GM18870 (cell line): ENCODE results near the gene GNAQ.

ENCODE experiments used
- ATAC-seq: cut with Tn5 transposase; IDR thresholded peaks from one replicate; pipeline ENCODE4 v1.9.1; 2021; ENCODE audit warnings: moderate library complexity; ENCODE audit not compliant: unreplicated experiment

Gene GNAQ

DNA sequence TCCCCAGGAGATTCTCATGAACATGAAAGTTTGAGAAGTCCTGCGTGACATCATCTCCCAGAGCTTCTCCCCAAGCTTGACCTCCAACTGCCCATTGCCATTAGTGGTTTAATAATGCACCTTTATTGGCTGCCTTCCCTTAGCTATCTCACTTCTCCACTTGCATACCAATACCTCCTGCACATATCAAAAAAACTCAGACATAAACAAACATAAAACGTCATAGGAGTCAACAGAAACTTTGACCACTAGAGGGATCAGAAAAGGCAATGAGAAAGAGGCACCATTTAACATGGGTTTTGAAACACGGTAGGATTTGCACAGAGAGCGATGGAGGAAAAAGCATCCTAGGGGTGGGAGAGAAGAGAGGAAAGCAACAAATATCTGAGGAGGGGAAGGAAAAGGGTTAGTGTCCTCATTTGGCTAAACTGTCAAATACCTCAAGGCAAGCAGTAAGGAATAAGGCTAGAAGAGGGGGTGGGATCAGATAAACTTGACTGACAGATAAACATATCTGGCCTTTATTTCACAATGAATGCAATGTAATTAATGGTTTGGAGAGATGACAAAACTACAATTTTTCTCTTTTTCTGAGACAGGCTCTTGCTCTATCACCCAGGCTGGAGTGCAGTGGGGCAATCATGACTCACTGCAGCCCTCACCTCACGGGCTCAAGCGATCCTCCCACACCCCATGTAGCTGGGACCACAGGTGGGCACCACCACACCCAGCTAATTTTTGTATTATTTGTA, 27.0 kb downstream of the GNAQ start:
- ATAC-seq, result no peak

DNA sequence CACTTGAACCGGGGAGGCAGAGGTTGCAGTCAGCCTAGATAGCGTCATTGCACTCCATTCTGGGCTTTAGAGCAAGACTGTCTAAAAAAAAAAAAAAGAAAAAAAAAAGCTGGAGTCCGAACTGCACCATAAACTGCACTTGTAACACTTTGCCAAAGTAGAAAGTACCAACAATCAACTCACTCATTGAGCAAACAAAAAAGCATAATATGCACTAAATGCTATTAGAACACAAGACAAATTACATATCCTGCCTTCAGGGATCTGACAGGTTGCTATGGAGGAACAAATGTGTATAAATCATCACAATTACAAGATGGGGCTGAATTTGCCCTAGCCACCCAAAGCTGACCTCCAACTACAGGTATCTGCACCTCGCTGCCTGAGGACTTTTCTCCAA, 27.9 kb downstream of the GNAQ start:
- no peak for ATAC-seq

DNA sequence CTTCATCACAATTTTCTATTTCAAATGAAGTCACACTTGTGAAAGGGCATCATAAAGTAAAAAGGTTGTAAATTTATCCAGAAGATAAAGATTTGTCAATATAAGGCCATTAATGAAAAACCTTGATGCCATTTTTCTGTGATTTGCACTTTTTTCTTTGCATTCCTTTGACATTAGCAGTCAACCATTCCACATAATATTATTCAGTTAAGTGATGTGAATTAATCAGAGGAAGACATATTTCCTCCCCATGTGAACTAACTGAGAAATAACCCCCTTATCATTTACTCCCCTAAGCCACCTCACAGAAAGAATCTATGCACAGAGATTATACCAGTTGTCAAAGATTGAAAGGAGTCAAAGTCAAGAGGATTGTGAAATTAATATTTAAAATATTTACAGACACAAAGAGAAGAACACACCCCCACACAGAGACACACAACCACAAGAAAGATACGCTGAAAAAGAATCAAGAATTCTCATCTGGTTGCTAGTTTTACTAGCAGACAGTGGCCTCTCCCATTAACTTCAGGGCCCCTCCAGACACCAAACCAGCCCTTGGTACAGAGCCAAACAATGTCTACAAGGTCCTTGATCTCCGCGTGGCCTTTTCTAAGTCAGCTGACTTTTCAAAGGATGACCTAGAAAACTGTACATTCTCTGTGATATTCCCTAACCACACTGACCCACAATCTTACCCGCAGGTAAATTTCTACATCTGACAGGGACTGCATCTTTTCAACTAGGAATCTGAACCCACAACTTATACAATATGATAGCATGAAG, 29.5 kb downstream of the GNAQ start:
- no peak for ATAC-seq

DNA sequence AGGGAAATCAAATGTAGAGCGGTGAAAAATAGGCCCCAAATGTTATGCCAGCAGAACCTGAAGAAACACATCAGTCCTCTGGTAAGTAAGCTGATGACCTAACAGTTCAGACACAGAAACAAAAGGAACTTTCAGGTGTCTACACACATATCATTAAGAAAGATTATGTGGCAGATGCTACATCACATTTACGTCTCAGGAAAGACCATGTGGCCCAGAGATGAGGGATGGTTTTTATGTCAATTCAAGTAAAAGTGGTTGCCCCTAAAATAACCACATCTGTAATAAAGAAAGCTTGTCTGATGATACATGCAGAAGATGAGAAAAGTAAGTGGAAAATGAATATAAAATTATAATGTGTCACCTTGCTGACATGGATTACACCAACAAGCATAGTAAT, 31.4 kb downstream of the GNAQ start:
- ATAC-seq, result no peak

DNA sequence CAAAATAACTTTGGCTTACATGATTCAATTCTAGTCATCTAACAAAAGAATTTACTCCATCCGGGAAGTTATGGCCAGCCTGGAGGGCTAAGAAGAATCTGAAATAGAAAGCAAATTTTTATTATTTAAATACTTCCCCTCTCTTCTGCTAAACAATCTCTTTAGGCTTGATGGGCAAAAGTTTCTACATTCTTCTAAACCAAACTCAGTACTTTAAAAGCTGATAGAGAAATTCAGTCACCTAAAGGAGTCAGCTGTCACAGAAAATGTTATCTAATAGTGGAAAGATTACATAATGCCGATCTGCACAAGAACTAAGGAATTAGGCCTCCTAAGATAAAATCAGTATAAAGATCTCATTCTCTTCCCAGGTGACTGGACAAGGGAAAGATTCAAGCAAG, 32.4 kb downstream of the GNAQ start:
- ATAC-seq, result no peak

DNA sequence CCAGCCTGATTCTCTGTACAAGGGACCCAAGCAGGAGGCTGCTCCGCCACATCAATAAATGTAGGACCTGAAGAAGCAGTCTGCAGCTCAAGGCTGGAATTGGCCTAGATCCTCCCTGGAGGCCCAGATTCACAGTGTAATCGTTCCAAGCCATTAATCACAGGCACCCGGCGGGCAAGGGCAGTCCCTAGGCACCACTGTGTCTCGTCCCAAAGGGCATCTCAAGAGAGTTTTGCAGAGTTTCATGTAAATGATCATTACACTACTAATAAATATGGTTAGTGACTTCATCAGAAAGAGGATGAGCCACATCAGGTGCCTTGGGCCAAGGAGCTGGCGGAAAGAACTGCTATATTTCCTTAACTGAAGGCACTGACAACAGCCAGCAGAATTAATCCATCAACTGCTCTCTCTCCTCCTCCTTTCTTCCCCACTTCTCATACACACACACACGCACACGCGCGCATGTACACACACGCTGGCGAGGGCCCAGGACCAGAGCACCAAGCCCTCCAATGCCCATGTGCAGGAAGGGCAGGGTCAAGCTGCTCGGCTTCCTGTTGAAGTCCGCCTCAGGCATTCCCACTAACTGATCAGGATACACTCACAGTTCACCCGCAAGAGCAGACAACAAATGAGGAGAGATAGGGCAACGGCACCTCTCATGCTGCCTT, 33.9 kb downstream of the GNAQ start:
- ATAC-seq, result no peak

DNA sequence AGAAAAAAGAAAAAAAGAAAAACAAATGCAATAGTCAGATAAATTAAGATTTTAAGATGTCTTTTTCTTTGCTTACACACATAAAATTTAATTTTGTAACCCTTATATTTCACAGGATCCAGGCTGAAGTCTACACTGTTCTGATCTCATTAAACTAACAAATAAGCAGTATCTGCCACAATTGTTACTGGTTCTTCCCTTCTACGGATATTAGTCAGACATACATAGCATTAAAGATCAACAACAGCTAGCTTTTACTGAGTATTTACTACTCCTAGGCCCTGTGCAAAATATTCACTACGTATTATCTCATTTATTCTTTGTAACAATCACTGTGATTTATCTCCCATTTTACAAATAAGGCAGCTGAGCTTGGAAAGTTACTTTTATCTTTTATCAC, 34.9 kb downstream of the GNAQ start:
- ATAC-seq, result no peak

DNA sequence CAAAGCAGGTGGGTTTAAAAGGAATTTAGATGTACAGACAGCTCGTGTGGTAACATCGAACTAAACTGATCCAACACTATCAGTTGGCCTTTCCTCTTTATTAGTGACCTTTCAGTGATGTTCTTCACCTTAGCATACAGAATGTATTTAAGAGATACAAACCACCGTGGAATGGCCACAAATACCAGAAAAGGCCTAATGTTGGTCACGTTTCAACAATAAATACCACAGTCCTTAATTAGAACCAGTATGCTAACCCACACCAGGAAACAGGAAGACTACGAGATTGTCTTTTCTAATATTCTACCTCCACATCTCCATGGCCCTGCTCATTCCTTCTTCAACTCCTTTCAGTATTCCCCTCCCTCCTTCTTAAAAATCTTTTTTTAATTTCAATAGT, 40.4 kb downstream of the GNAQ start:
- no peak for ATAC-seq

DNA sequence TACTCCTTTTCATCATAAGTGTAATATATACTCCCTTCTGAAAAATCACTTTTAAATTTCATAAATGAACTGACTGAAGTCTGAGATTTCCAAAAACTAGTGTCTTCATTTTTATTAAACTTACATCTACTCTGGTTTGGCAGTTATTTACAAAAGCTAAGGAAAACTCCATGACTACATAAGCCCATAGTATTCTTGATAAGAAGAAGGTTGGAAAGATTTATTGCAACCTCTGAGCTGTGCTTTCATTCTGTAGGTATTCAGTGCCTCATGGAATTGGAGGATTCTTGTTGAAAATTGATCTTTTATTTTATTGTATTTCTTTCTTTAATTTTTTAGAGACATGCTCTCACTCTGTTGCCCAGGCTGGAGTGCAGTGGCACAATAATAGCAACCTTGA, 41.7 kb downstream of the GNAQ start:
- ATAC-seq, result no peak

DNA sequence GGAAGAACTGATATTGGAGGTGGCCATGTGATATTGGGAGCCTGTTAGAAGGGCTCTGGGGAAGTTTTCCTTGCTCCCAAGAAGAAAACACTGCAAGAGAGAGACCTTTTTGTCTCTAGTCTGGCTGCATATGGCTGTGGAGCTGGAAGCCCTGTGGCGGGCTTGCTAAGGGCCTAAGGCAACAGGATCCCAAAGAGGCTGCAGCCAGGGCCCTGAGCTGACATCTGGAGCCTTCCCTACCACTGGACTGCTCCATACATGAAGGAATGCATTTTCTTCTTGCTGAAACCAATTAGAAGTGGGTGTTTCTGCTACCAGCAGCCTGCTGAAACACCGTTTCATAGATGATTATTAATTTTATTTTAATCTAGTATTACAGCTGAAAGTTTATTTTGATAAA, 42.2 kb downstream of the GNAQ start:
- ATAC-seq, result no peak

DNA sequence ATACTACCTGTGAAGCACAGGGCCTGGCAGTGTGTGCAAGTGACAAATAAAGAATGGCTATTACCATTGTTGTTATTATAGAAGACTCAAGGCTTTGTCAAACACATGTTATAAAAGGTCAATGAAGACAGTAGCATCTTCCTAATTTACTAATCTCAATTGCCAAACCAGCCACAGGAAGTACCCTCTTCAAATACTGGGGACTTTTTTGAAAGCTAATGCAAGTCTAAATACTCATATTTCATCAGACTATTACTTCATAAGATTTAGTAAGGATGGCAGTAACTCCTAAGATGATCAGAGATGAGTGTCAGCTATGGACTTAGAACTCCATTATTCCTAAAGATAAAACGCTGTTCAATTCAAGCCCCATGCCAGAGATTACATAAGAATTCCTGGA, 43.0 kb downstream of the GNAQ start:
- no peak for ATAC-seq

DNA sequence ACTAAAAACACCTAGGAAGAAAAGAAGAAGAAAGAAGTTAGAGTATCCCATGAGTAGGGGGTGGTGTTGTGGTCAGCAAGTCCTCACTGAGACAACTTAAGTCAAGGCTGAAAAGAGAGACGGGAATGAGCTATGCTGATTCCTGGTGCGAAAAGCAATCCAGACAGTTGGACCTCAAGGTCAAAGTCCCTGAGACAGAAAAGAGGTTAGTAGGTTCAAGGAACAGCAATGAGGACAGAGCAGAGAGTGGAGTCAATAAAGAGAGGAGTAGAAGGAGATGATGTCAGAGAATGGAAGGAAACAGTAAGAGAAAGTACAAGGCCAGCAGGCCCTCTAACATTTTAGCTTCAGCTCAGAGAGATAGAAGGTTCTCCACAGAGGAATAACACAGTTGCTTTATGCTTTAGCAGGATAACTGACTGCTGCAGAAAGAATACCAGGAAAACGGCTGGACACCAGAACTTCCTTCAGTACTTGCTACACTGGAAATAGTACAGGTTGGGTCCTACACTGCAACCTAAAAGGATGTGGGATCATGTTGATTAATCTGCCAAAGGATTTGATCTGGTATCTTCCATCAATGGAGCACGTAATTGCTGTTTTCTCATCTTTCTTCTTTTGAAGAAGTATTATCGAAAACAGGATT, 43.6 kb downstream of the GNAQ start:
- no peak for ATAC-seq

DNA sequence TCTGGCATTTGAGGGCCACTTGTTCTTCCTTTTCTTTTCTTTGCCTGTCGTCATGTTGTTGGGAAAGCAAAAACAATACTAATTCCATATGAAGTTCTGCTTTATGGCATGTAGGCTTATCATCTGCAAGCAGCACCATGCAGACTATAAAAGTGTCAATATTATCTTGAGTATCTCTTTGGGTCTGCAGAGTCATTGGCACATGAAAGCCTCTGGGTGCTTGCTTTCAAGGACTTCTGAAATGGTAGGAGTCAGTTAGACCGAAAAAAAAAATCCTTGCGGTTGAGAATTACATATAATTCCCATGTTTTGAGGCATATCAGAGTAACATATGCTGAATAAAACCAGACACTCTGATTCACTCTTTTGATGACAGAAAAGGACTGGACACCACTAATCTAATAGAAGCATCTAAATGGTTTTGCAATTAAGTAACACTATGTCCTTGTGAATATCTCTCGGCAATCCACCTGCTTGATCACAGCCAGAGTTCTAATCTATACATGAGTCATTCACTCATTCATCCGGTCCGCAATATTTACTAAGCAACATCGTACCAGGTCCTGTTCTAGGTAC, 44.4 kb downstream of the GNAQ start:
- no peak for ATAC-seq

DNA sequence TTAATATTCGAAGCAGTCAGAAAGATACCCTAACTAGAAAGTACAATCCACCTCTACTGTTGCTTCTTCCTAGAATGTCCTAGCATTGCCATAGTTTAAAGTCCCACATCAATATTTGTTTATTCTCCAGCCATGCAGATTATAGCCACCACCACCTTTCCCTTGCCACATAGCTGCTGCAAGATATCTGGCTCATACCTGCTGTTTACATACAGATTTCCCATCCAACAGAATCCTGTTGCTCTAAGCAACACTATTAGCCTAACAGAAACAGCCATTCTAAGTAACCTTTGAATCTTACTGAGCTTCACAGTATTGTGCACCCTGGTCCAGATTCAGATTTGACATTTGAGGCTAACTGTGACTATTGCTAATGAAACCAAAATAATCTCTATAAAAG, 45.6 kb downstream of the GNAQ start:
- ATAC-seq, result no peak

DNA sequence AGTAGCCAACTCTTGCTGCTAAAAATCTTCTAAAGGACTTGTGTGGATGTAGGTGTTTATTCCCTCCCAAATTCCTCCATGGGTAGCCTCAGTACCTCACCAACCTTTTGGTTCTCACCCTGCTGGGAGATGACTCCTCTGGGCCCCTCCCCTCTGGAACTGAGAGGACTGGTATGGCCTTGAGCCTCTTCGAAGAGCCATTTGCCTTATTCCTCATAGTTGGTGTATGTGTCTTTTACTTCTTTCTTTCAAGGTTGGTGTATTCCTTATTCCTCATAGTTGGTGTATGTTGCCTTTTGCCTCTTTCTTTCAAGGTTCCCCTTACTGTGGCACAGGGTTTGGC, 48.3 kb downstream of the GNAQ start:
- no peak for ATAC-seq

DNA sequence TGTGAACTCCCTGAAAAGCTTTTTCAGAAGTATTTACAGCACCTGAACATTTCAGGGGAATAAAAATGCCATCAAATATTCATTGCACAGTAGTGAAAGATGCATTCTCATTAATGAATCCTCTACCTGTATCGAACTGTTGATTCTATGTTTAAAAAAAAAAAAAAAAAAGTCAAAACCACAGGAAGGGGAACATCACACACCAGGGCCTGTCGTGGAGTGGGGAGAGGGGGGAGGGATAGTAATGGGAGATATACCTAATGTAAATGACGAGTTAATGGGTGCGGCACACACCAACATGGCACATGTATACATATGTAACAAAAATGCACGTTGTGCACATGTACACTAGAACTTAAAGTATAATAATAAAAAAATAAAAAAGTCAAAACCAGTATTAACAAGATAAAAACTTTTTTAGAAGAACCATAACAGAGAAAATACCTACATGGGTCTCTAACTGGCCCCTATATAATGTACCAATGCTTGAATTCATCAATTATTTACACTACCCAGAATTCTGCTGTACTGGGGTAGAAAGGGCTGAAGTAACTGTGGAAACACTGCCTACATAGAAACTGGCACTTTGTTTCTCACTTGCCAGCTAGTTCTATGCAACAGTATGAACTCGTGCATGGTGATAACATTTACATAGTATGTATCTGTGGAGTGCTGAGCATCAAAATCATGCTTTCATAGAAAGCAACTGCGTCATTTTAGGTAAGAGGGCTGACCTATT, 48.9 kb downstream of the GNAQ start:
- no peak for ATAC-seq

DNA sequence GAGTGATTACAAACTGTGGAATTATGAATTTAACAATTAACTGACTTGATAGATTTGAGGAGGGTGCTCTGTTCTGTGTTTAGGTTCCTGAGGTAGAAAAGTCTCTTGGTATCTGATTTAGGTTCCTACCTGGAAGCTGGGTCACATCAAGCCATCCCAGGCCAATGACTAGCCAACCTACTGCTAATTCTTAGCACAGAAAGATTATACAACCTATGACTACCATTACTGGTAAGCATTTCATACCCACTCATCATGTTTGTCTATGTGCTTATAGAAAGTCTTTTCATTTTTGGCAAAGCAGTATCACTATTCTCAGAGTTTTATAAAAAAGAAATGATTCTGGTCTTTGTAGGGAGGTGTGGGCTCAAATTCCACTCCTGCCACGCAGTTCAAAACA, 49.7 kb downstream of the GNAQ start:
- ATAC-seq, result no peak

DNA sequence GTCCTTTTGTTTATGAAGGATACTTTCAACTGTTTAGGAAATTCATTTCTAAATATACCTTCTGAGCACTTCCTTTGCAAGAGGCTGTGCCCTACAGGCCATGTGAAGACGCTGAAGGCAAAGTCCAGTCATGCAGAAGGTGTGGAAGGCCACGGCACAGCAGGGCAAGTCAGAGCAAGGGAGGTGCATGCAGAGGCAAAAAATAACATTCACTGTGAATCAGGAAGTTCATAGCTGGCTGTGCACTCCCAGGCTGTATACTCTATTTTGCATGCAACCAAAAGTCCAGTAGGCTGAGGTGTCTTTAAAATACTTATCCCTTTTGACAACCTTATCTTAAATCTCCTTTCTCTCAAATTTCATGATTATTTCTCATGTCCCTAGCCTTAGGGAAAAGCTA, 50.3 kb downstream of the GNAQ start:
- no peak for ATAC-seq

DNA sequence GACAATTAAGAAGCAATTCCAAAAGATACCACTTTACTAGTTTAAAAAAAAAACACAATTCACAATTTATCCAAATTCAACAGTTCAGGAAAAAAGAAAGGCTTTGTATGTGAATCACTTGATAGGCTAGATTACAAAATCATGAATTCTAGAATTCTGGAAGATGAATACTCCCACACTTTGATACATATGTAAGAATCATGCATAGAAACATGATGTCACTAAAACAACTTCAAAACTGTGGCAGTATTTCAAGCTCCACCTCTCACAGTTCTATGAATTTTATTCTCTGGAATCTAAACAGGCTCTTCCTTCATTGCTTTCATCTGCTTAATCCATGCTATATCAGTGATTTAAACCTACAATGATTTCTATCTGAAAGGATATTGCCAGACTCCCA, 51.0 kb downstream of the GNAQ start:
- ATAC-seq, result no peak

DNA sequence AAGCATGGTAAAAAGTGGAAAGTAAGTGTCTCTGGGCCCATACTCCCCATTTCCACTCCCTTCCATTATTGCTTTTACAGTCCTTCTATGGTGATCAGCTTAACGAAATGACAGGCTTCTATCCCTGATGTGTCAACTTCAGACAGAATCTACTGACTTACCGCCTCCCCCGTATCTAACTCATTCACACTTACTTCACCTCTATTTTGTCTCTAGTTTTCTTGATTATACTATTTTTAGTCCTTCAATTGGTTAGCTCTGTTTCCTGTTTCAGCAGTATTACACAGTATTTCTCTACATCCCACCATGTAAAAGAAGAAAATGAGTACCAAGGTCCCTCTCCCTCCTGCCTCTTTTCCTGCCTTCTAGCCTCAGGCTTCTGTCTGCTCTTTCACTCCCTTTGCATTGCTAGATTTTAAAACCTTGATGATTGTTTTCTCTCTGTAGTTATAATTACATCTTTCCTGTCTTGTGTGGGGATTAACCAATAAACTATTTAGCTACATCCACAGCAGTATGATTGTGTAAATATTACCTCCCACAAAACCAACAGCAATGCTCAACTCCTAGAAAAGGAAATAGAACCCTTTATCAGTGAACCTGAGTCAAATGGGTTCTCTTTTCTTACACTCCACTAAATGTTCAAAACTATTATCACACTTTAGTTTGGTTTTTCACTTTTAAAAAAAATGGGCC, 53.4 kb downstream of the GNAQ start:
- ATAC-seq, result no peak
